Activated CD4-positive, alpha-beta T cell treated with anti-CD3 and anti-CD28 coated beads, Interleukin-2, amount 10 ng/mL, durations not matched to agents 24 days and 14 days (primary cell): ENCODE results near the gene P2RY13. TPM values are rescaled to one million over a fixed set of nuclear protein-coding genes. Genes with fewer than 3 reads are reported as not detected.

Source experiments
- DNase-seq: peaks from one replicate; pipeline ENCODE4 v3.0.0; 2022
- H3K27ac Mint-ChIP-seq: one replicate; pipeline ENCODE4 v1.8.0; 2022; ENCODE audit warnings: mild to moderate bottlenecking, mixed read lengths
- H3K27me3 Mint-ChIP-seq: one replicate; pipeline ENCODE4 v1.8.0; 2022; ENCODE audit warnings: mixed read lengths
- H3K36me3 Mint-ChIP-seq: one replicate; pipeline ENCODE4 v1.8.0; 2022; ENCODE audit warnings: low read depth, mild to moderate bottlenecking, mixed read lengths
- H3K4me1 Mint-ChIP-seq: one replicate; pipeline ENCODE4 v1.8.0; 2021; ENCODE audit warnings: mixed read lengths
- H3K4me3 Mint-ChIP-seq: one replicate; pipeline ENCODE4 v1.8.0; 2022; ENCODE audit warnings: mild to moderate bottlenecking, moderate library complexity, mixed read lengths
- H3K9me3 Mint-ChIP-seq: one replicate; pipeline ENCODE4 v1.8.0; 2021; ENCODE audit warnings: mixed read lengths
- intact Hi-C: fragments of 100-400 bp; cut with micrococcal nuclease; formaldehyde crosslinking; loops from one replicate; pipeline ENCODE4 v1.15.1; 2023
- total RNA-seq: library from RNA; stranded (reverse); gene quantifications from 2 replicates; pipeline ENCODE4 v1.2.3, GENCODE V29; 2022

The P2RY13 gene
- total RNA-seq, 1 donor from 2014 or later, result not detected

DNA sequence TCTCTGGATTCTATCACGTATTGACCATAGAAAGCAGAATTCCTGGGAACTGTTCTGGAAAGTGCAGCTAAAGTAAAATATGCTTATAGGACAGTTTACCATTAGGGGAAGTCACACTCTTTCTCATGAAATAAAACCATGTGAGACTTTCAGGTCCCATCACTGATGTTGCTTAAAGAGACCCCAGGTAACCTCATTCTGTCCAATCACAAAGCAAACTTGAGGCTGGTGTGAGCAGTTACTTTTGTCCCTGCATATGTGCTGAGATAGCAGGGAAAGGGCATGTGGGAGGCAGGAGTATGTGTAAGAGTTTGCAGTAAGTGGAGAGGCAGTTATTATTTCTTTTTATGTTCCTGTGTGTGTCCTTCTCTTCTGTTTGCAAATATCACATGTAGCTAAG, 28.8 kb downstream of the P2RY13 start:
- peaks cover 28% of the 10 kb centered on the region for H3K4me1 Mint-ChIP-seq
- no peak overlapping the region for H3K27ac Mint-ChIP-seq
- H3K4me3 Mint-ChIP-seq, result no peak overlapping the region
- intact Hi-C loops, result loop anchor here (10.0 kb wide), 1 partner anchor 916 kb away; no protein-coding TSS in a partner anchor
- peak; percentile 41 for DNase-seq
- H3K9me3 Mint-ChIP-seq, result peaks cover 7% of the 10 kb centered on the region
- H3K36me3 Mint-ChIP-seq, result no peaks in the 10 kb centered on the region
- peaks cover 24% of the 10 kb centered on the region for H3K27me3 Mint-ChIP-seq

- intact Hi-C loops, result loop anchor here (10.0 kb wide), 1 partner anchor 116 kb away; no protein-coding TSS in a partner anchor
- no peak overlapping the region for H3K27ac Mint-ChIP-seq
- H3K36me3 Mint-ChIP-seq, result no peaks in the 10 kb centered on the region
- peaks cover 7% of the 10 kb centered on the region for H3K9me3 Mint-ChIP-seq
- H3K4me3 Mint-ChIP-seq, result no peak overlapping the region
- peaks cover 33% of the 10 kb centered on the region for H3K27me3 Mint-ChIP-seq
- H3K4me1 Mint-ChIP-seq, result peaks cover 18% of the 10 kb centered on the region
- no peak for DNase-seq
Measured at GRCh38 chr3:151299006-151299405, 30.3 kb downstream of the P2RY13 start.

- Mint-ChIP-seq H3K27ac (no peak overlapping the region), H3K4me1 (peaks cover 13% of the 10 kb centered on the region), H3K4me3 (no peak overlapping the region), H3K9me3 (no peaks in the 10 kb centered on the region), H3K27me3 (peaks cover 33% of the 10 kb centered on the region), H3K36me3 (no peaks in the 10 kb centered on the region)
- peak; percentile 14 for DNase-seq
- intact Hi-C loops, result loop anchor here (10.0 kb wide), 1 partner anchor 117 kb away; no protein-coding TSS in a partner anchor
Measured at GRCh38 chr3:151297429-151297828, 31.9 kb downstream of the P2RY13 start.

DNA sequence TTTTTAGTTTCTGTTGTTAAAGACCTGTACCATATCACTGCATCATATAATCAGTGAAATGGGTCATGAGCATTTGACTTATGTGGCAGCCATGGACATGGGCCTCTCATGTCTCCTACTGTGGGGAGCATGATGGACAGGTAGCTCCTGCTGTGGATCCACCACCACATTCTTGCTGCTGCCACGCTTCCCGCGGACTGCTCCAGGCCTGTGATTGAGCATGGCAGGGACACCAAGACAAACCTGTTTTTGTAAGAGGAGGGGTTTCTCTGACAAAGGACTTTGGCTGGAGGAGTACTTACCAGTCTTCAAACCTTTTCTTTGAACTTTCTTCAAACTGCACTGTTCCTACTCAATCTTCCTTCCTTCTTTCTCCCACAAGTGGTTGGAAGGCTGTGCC, 33.1 kb downstream of the P2RY13 start:
- Mint-ChIP-seq H3K27ac (no peak overlapping the region), H3K36me3 (no peaks in the 10 kb centered on the region), H3K4me1 (peaks cover 5% of the 10 kb centered on the region), H3K9me3 (no peaks in the 10 kb centered on the region), H3K27me3 (peaks cover 36% of the 10 kb centered on the region), H3K4me3 (no peak overlapping the region)
- peak; percentile 44 for DNase-seq
- intact Hi-C loops, result loop anchor here (10.0 kb wide), 1 partner anchor 119 kb away; no protein-coding TSS in a partner anchor

- Mint-ChIP-seq H3K4me3 (no peak overlapping the region), H3K27me3 (peaks cover 28% of the 10 kb centered on the region), H3K36me3 (no peaks in the 10 kb centered on the region), H3K27ac (no peak overlapping the region), H3K4me1 (no peaks in the 10 kb centered on the region), H3K9me3 (no peaks in the 10 kb centered on the region)
- intact Hi-C loops, result loop anchor here (10.0 kb wide), 1 partner anchor 122 kb away; no protein-coding TSS in a partner anchor
- DNase-seq, result peak; percentile 45
Measured at GRCh38 chr3:151293127-151293526, 36.2 kb downstream of the P2RY13 start.

DNA sequence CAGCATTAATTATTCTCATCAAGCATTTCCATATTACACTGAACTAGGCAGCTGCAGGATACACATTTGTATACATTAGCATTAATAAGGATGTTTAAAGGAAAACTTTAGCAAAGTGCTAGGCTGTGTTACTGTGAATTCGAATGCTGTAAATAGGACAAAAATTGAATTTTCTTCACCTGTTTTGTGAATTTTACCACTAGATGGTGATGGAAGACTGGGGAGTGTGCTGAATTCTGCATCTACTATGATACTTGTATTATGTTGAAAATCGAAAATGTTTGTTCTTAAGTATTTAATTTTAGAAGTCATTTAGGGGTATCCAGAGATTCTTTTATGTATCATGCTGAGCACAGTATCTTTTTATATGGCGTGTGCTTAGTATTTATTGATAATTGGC, 38.7 kb downstream of the P2RY13 start:
- Mint-ChIP-seq H3K36me3 (no peaks in the 10 kb centered on the region), H3K4me1 (no peaks in the 10 kb centered on the region), H3K4me3 (no peak overlapping the region), H3K27ac (no peak overlapping the region), H3K9me3 (no peaks in the 10 kb centered on the region), H3K27me3 (peaks cover 14% of the 10 kb centered on the region)
- intact Hi-C loops, result loop anchor here (1.0 to 10.0 kb wide), 4 partner anchors 38 to 628 kb away; no protein-coding TSS in a partner anchor
- peak; percentile 54 for DNase-seq

GRCh38 chr3:151289445-151289844, 39.9 kb downstream of the P2RY13 start:
- intact Hi-C loops, result loop anchor here (10.0 kb wide), 1 partner anchor 205 kb away; the partner anchor contains the start of gene MED12L
- no peak for DNase-seq
- Mint-ChIP-seq H3K36me3 (no peaks in the 10 kb centered on the region), H3K27ac (no peak overlapping the region), H3K27me3 (peaks cover 5% of the 10 kb centered on the region), H3K4me1 (peaks cover 3% of the 10 kb centered on the region), H3K9me3 (no peaks in the 10 kb centered on the region), H3K4me3 (no peak overlapping the region)

- H3K4me1 Mint-ChIP-seq, result peaks cover 30% of the 10 kb centered on the region
- intact Hi-C loops, result loop anchor here (10.0 kb wide), 1 partner anchor 201 kb away; the partner anchor contains the start of gene MED12L
- H3K27ac Mint-ChIP-seq, result no peak overlapping the region
- H3K27me3 Mint-ChIP-seq, result no peaks in the 10 kb centered on the region
- H3K4me3 Mint-ChIP-seq, result no peak overlapping the region
- H3K9me3 Mint-ChIP-seq, result no peaks in the 10 kb centered on the region
- no peaks in the 10 kb centered on the region for H3K36me3 Mint-ChIP-seq
- DNase-seq, result peak; percentile 53
Measured at GRCh38 chr3:151285940-151286339, 43.4 kb downstream of the P2RY13 start.

GRCh38 chr3:151283907-151284461, 45.4 kb downstream of the P2RY13 start:
- DNase-seq, result peak; percentile 82
- intact Hi-C loops, result loop anchor here (1.0 to 10.0 kb wide), 7 partner anchors 15 to 199 kb away; partner anchors contain the start of genes GPR87 and MED12L
- Mint-ChIP-seq H3K4me1 (peaks cover 41% of the 10 kb centered on the region), H3K36me3 (no peaks in the 10 kb centered on the region), H3K9me3 (no peaks in the 10 kb centered on the region), H3K4me3 (peak overlapping the region; percentile 63), H3K27me3 (no peaks in the 10 kb centered on the region), H3K27ac (peak overlapping the region; percentile 80)

- no peak for DNase-seq
- intact Hi-C loops, result loop anchor here (1.0 to 10.0 kb wide), 5 partner anchors 15 to 199 kb away; partner anchors contain the start of genes GPR87 and MED12L
- no peaks in the 10 kb centered on the region for H3K27me3 Mint-ChIP-seq
- H3K36me3 Mint-ChIP-seq, result no peaks in the 10 kb centered on the region
- H3K9me3 Mint-ChIP-seq, result no peaks in the 10 kb centered on the region
- peak overlapping the region; percentile 81 for H3K27ac Mint-ChIP-seq
- H3K4me3 Mint-ChIP-seq, result no peak overlapping the region
- H3K4me1 Mint-ChIP-seq, result peaks cover 47% of the 10 kb centered on the region
Measured at GRCh38 chr3:151283387-151283786, 46.0 kb downstream of the P2RY13 start.

DNA sequence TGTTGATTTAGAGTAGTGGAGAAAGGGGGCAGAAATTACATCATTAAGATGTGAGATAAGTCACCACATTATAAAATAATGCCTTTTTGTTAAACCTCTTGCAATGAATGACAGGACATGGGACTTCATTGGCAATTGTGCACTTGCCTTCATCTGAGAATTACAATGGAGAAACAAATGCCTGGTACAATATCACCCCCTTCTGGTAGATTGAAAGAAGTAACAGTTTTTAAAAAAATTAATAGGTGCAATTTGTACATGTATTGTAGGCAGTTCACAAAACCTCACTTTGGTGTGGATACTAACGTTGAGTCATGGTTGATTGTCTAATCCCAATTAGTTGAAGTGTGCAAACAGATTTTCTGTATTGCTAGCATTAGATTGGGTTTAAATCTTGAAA, 46.4 kb downstream of the P2RY13 start:
- Mint-ChIP-seq H3K9me3 (no peaks in the 10 kb centered on the region), H3K36me3 (no peaks in the 10 kb centered on the region), H3K27ac (peak overlapping the region; percentile 81), H3K4me3 (no peak overlapping the region), H3K27me3 (no peaks in the 10 kb centered on the region), H3K4me1 (peaks cover 50% of the 10 kb centered on the region)
- intact Hi-C loops, result loop anchor here (1.0 to 10.0 kb wide), 5 partner anchors 14 to 198 kb away; partner anchors contain the start of genes GPR87 and MED12L
- DNase-seq, result peak; percentile 70

DNA sequence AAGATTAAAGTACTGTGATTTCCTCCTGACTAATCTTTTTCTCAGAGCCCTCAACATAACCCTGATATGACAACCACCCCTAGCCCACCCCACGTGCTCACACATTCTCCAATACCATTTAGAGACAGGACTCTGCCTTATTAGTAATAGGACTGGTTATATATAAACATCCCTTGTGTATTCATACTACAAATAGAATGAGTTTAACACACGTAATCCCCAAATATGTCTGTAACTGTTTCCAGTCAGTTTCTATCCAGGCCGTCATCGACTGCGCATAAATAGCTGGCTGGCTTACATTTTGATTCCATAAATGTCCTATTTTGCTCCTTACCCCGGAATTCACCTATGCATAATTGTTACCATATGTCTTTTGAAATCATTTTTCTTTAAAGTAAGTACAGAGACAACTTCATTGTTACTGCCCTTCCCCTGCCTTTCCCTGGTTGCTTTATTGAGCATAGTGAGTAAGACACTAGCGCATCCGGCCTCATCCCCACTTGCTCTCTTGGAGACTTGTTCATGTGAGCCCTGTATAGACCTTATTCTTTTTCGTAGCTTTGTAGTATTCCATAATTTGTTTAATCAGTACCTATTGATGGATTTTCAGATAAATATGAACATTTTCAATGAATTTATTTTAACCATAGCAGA, 47.6 kb downstream of the P2RY13 start:
- no peaks in the 10 kb centered on the region for H3K36me3 Mint-ChIP-seq
- peak overlapping the region; percentile 9 for H3K27ac Mint-ChIP-seq
- no peaks in the 10 kb centered on the region for H3K9me3 Mint-ChIP-seq
- peak; percentile 25 for DNase-seq
- intact Hi-C loops, result loop anchor here (2.0 to 10.0 kb wide), 3 partner anchors 13 to 197 kb away; partner anchors contain the start of genes GPR87 and MED12L
- no peak overlapping the region for H3K4me3 Mint-ChIP-seq
- no peaks in the 10 kb centered on the region for H3K27me3 Mint-ChIP-seq
- peaks cover 55% of the 10 kb centered on the region for H3K4me1 Mint-ChIP-seq

DNA sequence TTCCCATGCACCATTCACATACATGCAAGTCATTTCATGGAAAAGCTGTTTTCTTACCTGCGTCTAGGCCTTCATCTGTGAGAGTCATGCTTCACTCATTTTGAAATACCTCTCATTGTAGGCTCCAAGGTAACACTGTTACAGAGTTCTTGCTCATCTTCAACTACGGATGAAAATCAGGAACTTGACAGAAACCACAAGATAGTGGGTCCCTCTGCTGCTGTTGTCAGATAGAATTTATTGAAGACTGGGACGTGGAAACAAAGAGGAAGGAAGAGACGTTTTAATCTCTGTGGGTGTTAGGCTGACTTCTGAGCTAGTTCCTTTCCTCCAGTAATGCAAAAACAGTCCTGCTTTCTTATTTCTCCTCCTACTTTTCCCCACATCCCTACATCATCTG, 51.1 kb downstream of the P2RY13 start, which contains the start of gene P2RY14:
Gene P2RY14, minus strand, starts transcription at position 313 of the 400 bp plus-strand sequence. CDS start 64,226 bp downstream, outside the sequence.
- Mint-ChIP-seq H3K27ac (peak within 1 kb of the TSS; percentile 59), H3K4me3 (peak within 1 kb of the TSS; percentile 63), H3K36me3 (peaks cover 3% of the 10 kb centered on the region), H3K27me3 (no peaks in the 10 kb centered on the region), H3K9me3 (no peaks in the 10 kb centered on the region), H3K4me1 (peaks cover 65% of the 10 kb centered on the region)
- intact Hi-C loops, result loop anchor here (1.0 kb wide), 1 partner anchor 51 kb away; no protein-coding TSS in a partner anchor
- DNase-seq, result peak; percentile 66

GRCh38 chr3:151276687-151277042, 52.7 kb downstream of the P2RY13 start:
- Mint-ChIP-seq H3K27me3 (no peaks in the 10 kb centered on the region), H3K9me3 (peaks cover 4% of the 10 kb centered on the region), H3K4me3 (peak overlapping the region; percentile 76), H3K36me3 (peaks cover 3% of the 10 kb centered on the region), H3K27ac (peak overlapping the region; percentile 85), H3K4me1 (peaks cover 59% of the 10 kb centered on the region)
- intact Hi-C loops, result loop anchor here (1.0 kb wide), 1 partner anchor 8 kb away; no protein-coding TSS in a partner anchor
- peak; percentile 83 for DNase-seq
